K562 (cell line): ENCODE results near the gene TMEM129. TPM values are rescaled to one million over a fixed set of nuclear protein-coding genes. Genes with fewer than 3 reads are reported as not detected.
A peak's percentile ranks its signal among the peaks of the same experiment; 100 is the strongest.

Experiments
- ATAC-seq: fragments of 200-7000 bp; cut with Tn5 transposase; 3 replicates; pipeline ENCODE4 v1.9.1; 2020; ENCODE audit warnings: moderate library complexity
- BruUV-seq: library from RNA; stranded (reverse); fragments of 400-500 nt; replicated peaks from 2 replicates; lab custom pipeline; 2021; lab: Mats Ljungman, UMichigan
- CTCF ChIA-PET: fragments of 300-600 bp; formaldehyde crosslinking; extraction: SDS; loops from one replicate; lab custom pipeline; 2021; ENCODE audit warnings: low intra/inter-chr PET ratio; lab: Yijun Ruan, JAX
- POLR2A ChIA-PET: fragments of 300-600, 350-650 bp; sonication (Branson Sonifier 250); formaldehyde crosslinking; extraction: SDS; loops from one replicate; lab custom pipeline; 2021; ENCODE audit warnings: antibody characterized with exemption, inconsistent platforms; lab: Yijun Ruan, JAX
- DNase-seq, 4 experiments: peaks; one replicate each; pipeline versions ENCODE4 v3.0.0 to v3.0.0-alpha.2; 2011 to 2018; ENCODE audit warnings: low spot score in 3 of 4, mixed read lengths in 3 of 4; ENCODE audit errors: extremely low read depth in 1 of 4
- FAIRE-seq: peaks from 2 replicates; lab custom pipeline; 2011; peaks lifted over from hg19 to GRCh38; lab: Jason Lieb, UNC
- H2AFZ ChIP-seq: 2 replicates; pipeline ENCODE4 v1.6.0; 2011; ENCODE audit warnings: low read depth, low read length, control low read depth, inconsistent platforms
- H3K27ac ChIP-seq: fragments of 200-600 bp; 3 replicates; pipeline ENCODE4 v1.8.0; 2011; ENCODE audit warnings: low read depth, mild to moderate bottlenecking, control low read depth, inconsistent platforms, low read length, moderate library complexity, mixed read lengths; ENCODE audit errors: extremely low read depth
- H3K27me3 ChIP-seq, 2 experiments: fragments of 300-600 bp in 1 of 2; 2 replicates in 1 of 2; 3 replicates in 1 of 2; pipeline versions ENCODE4 v1.6.0 to v1.8.0; 2011; ENCODE audit warnings: inconsistent platforms in 2 of 2, low read length in 2 of 2, mild to moderate bottlenecking in 1 of 2, mixed read lengths in 1 of 2, moderate library complexity in 1 of 2; ENCODE audit not compliant: control insufficient read depth in 2 of 2, insufficient read depth in 2 of 2
- H3K36me3 ChIP-seq: fragments of 300-600 bp; 3 replicates; pipeline ENCODE4 v1.8.0; 2011; ENCODE audit warnings: mild to moderate bottlenecking, low read length, inconsistent platforms; ENCODE audit not compliant: control insufficient read depth, insufficient read depth
- H3K4me1 ChIP-seq, 2 experiments: fragments of 200-600 bp in 1 of 2; replicated peaks in 1 of 2; 2 replicates in 1 of 2; 3 replicates in 1 of 2; pipeline versions ENCODE4 v1.5.1 to v1.8.0; 2011; ENCODE audit warnings: inconsistent platforms in 2 of 2, low read length in 2 of 2, mild to moderate bottlenecking in 1 of 2, mixed read lengths in 1 of 2, moderate library complexity in 1 of 2; ENCODE audit not compliant: control insufficient read depth in 2 of 2, insufficient read depth in 2 of 2
- H3K4me2 ChIP-seq: 2 replicates; pipeline ENCODE4 v1.6.1; 2011; ENCODE audit warnings: low read length, control low read depth, inconsistent platforms, mixed read lengths; ENCODE audit not compliant: insufficient read depth
- H3K4me3 ChIP-seq: fragments of 200-600 bp; sonication (generic), shearing (Covaris generic); 2 replicates; pipeline ENCODE4 v1.5.1; 2016; ENCODE audit warnings: control low read depth, inconsistent platforms
- H3K79me2 ChIP-seq: fragments of 200-600 bp; 3 replicates; pipeline ENCODE4 v1.8.0; 2011; ENCODE audit warnings: low read length, inconsistent platforms; ENCODE audit not compliant: control insufficient read depth, insufficient read depth
- H3K9ac ChIP-seq, 2 experiments: 2 replicates each; pipeline versions ENCODE4 v1.6.0 to v1.6.1; 2011; ENCODE audit warnings: low read depth in 2 of 2, low read length in 2 of 2, control low read depth in 1 of 2, inconsistent platforms in 1 of 2, mild to moderate bottlenecking in 1 of 2, mixed read lengths in 1 of 2; ENCODE audit not compliant: insufficient read depth in 1 of 2
- H3K9me1 ChIP-seq: one replicate; pipeline ENCODE4 v1.6.0; 2011; ENCODE audit warnings: inconsistent platforms, mild to moderate bottlenecking, low read length, moderate library complexity; ENCODE audit not compliant: control insufficient read depth, insufficient read depth
- H3K9me3 ChIP-seq: replicated peaks from 2 replicates; pipeline ENCODE4 v1.5.1; 2011; ENCODE audit warnings: low read depth, low read length, inconsistent platforms; ENCODE audit not compliant: control insufficient read depth, insufficient read depth
- H4K20me1 ChIP-seq: replicated peaks from 2 replicates; pipeline ENCODE4 v1.6.1; 2011; ENCODE audit warnings: low read length, inconsistent platforms, mixed read lengths; ENCODE audit not compliant: control insufficient read depth, insufficient read depth
- ARID4B ChIP-seq: sonication (generic); formaldehyde crosslinking; IDR thresholded peaks from 2 replicates; pipeline ENCODE4 v1.8.0; 2022; ENCODE audit warnings: mild to moderate bottlenecking, missing genetic modification reagents
- EGR1 ChIP-seq: fragments of 450-650 bp; conservative IDR thresholded peaks from 2 replicates; pipeline ENCODE4 v1.6.1; 2017; ENCODE audit warnings: mild to moderate bottlenecking
- TBP ChIP-seq: optimal IDR thresholded peaks from 2 replicates; pipeline ENCODE3; 2011; ENCODE audit warnings: low read depth, low read length, improper control_type of control experiment
- ZNF699 ChIP-seq: fragments of 250-450 bp; sonication (Bioruptor Pico); IDR thresholded peaks from 2 replicates; pipeline ENCODE4 v1.8.0; 2021; ENCODE audit warnings: mild to moderate bottlenecking, moderate library complexity; ENCODE audit not compliant: insufficient replicate concordance
- WGBS: fragments of 100-300 bp; shearing (Covaris generic); methylation state at CpG from one replicate; pipeline ENCODE4 v1.1.6; 2016; ENCODE audit warnings: low coverage, mixed read lengths; ENCODE audit not compliant: insufficient coverage; ENCODE audit errors: missing lambda C conversion rate; 5-methylcytosine and 5-hydroxymethylcytosine counted together
- in situ Hi-C: fragments of 300-500 bp; cut with MboI; formaldehyde crosslinking; loops from 4 replicates; pipeline ENCODE4 v1.15.0; 2018; ENCODE audit warnings: inconsistent platforms, mixed read lengths
- intact Hi-C: fragments of 100-400 bp; cut with micrococcal nuclease; formaldehyde crosslinking; loops from 2 replicates; pipeline ENCODE4 v1.14.2; 2022
- polyA plus RNA-seq, 8 experiments: library from polyadenylated mRNA; depleted of rRNA in 4 of 8; stranded (reverse) in 5 of 8; unstranded in 3 of 8; fragments of >200 nt; fragmentation: Nextera tagmentation in 2 of 8; fragmentation: Illumina TruSeq in 1 of 8; extraction: Ambion mirVana in 2 of 8; extraction: Trizol in 1 of 8; gene quantifications; 2 replicates each; pipeline versions ENCODE4 v1.2.1 to v1.2.3, GENCODE V29; 2011 to 2014; ENCODE audit warnings: inconsistent platforms in 1 of 8, missing spikeins in 1 of 8
- total RNA-seq, 7 experiments: library from RNA; depleted of rRNA in 6 of 7; stranded (reverse); fragments of >200 nt in 6 of 7; fragmentation: Illumina TruSeq in 2 of 7; extraction: Trizol in 2 of 7; gene quantifications; 2 replicates each; pipeline versions ENCODE4 v1.2.1 to v1.2.3, GENCODE V29; 2011 to 2021; ENCODE audit warnings: low replicate concordance in 1 of 7

Gene TMEM129
- total and polyA plus RNA-seq, 9 of the 15 experiments (the other 6 are each of a cell fraction or from before 2014, with no cell fraction given), result 0.34 to 47.2 (median 18.8) TPM

DNA sequence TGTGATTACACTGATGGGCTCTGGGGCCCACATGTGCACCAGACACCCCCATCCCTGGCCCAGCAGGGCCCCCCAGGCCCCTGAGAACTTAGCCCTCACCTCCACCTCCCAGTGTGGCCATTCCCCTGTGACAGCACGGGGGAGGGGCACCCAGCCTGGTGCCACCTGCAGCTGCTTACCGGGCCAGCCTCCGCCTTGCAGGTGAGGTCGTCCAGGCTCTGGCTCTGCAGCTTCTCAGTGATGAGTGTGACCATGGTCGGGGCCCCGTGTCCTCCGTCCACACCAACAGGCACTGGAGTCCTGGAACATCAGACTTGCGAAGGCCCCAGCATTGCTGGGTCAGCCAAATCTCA is 52.7 kb downstream of the TMEM129 start:
- in situ Hi-C loops, result no loop called here
- POLR2A ChIA-PET, result no interaction called here
- H3K27me3 ChIP-seq, result no peaks in the 10 kb centered on the region
- FAIRE-seq (no peak), DNase-seq (no peak), ATAC-seq (no peak)
- BruUV-seq, result no TSS peak
- no peaks in the 10 kb centered on the region for H3K79me2 ChIP-seq
- no peak overlapping the region for H3K4me3 ChIP-seq
- CTCF ChIA-PET, result no interaction called here
- 59% methylated on average over 7 of the region's 8 CpGs for WGBS
- no peak overlapping the region for H3K4me2 ChIP-seq
- intact Hi-C loops, result no loop called here
- peaks cover 0 to 31% of the 10 kb centered on the region in 2 experiments; a peak in 2 of 5 replicates for H3K4me1 ChIP-seq
- H3K9me3 ChIP-seq, result no peaks in the 10 kb centered on the region
- no peaks in the 10 kb centered on the region for H3K36me3 ChIP-seq
- H3K27ac ChIP-seq, result no peak overlapping the region
- peak overlapping the region in 1 of 2 experiments; percentile 33; a peak in 1 of 4 replicates for H3K9ac ChIP-seq
- no peak overlapping the region for H2AFZ ChIP-seq
- no peaks in the 10 kb centered on the region for H4K20me1 ChIP-seq
- TF ChIP-seq EGR1 (0 out of 2 replicates have a peak, but pooled peaks have one; percentile 23), ARID4B (CRISPR knock-in tag) (no peak), ZNF699 (CRISPR knock-in tag) (no peak), TBP (no peak)
- no peaks in the 10 kb centered on the region for H3K9me1 ChIP-seq
